ENCODE measurements around the gene C4orf51. TPM values are rescaled to one million over a fixed set of nuclear protein-coding genes. Genes with fewer than 3 reads are reported as not detected.

The C4orf51 gene
- total and polyA plus RNA-seq, 2 of the 13 experiments (the other 11 are each of a cell fraction or from before 2014, with no cell fraction given), result not detected

DNA sequence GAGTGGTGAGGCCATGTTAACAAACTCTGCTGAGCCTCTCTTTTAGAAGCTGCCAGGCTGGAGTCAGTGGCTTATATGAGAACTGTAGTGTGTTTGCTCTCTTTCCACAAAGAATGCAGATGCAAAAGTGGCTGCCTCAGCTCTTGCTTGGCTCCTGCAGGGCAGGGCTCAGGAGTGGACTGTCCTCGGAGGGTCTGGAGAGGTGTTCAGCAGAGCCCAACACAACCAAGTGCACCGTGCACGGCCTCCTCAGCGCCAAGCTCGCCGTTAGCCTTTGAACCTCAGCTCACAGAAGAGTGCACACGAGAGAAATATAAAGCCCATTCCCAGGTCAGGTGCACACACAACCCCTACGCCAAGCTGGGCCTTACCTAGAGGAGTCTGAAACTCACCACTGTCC, 82.8 kb downstream of the C4orf51 start:
- H3K4me2 ChIP-seq (ENCODE audit: low read depth, low read length), result no peak overlapping the region
- no peaks in the 10 kb centered on the region for H4K20me1 ChIP-seq (ENCODE audit: insufficient read depth, low read length)
- no peak overlapping the region for H3K9ac ChIP-seq (ENCODE audit: insufficient read depth, low read depth, low read length)
- H3K79me2 ChIP-seq (ENCODE audit: insufficient read depth, low read length), result no peaks in the 10 kb centered on the region
- no peak overlapping the region for H2AFZ ChIP-seq (ENCODE audit: low read length)
- intact Hi-C loops (cut with micrococcal nuclease; ENCODE audit: unreplicated experiment) (no loop called here), in situ Hi-C loops (cut with HindIII; ENCODE audit: extremely low pct_ligation_motif_present, low pct_unique_long_range_greater_than_20kb) (no loop called here)
- ChIA-PET POLR2A (no interaction called here), CTCF (ENCODE audit: low intra/inter-chr PET ratio, low total read pairs) (no interaction called here)
- DNase-seq (ENCODE audit: low spot score) (no peak), ATAC-seq (no peak), FAIRE-seq (no peak)
- TF ChIP-seq, protein P1, sequence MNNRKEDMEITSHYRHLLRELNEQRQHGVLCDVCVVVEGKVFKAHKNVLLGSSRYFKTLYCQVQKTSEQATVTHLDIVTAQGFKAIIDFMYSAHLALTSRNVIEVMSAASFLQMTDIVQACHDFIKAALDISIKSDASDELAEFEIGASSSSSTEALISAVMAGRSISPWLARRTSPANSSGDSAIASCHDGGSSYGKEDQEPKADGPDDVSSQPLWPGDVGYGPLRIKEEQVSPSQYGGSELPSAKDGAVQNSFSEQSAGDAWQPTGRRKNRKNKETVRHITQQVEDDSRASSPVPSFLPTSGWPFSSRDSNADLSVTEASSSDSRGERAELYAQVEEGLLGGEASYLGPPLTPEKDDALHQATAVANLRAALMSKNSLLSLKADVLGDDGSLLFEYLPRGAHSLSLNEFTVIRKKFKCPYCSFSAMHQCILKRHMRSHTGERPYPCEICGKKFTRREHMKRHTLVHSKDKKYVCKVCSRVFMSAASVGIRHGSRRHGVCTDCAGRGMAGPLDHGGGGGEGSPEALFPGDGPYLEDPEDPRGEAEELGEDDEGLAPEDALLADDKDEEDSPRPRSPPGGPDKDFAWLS (CRISPR knock-in tag; IDR thresholded peaks at IDR 0.05; ENCODE audit: borderline replicate concordance), result no peak
- TF ChIP-seq MTF1 (CRISPR knock-in tag; IDR thresholded peaks at IDR 0.05), result no peak
- no TSS peak for BruUV-seq (replicated peaks)
- 95% methylated on average over 3 of the region's 8 CpGs for WGBS (ENCODE audit: low lambda C conversion rate)
- no peaks in the 10 kb centered on the region for H3K4me1 ChIP-seq (ENCODE audit: insufficient read depth, low read length)
- H3K27me3 ChIP-seq (ENCODE audit: control insufficient read depth in 1 of 2, insufficient read depth in 2 of 2, low read length in 2 of 2), result no peaks in the 10 kb centered on the region; a peak in 1 of 5 replicates
- H3K9me3 ChIP-seq (ENCODE audit: low read length), result no peaks in the 10 kb centered on the region
- peaks cover 11 to 44% of the 10 kb centered on the region in 2 experiments; a peak in 4 of 5 replicates for H3K36me3 ChIP-seq (replicated peaks in 1 of 2; ENCODE audit: control insufficient read depth in 1 of 2, insufficient read depth in 2 of 2, low read length in 2 of 2)
- no peak overlapping the region for H3K27ac ChIP-seq (ENCODE audit: extremely low read length, insufficient read depth, low read length)
- no peak overlapping the region for H3K4me3 ChIP-seq (replicated peaks in 1 of 3; ENCODE audit: insufficient read depth in 1 of 3, low read depth in 2 of 3, low read length in 3 of 3)

DNA sequence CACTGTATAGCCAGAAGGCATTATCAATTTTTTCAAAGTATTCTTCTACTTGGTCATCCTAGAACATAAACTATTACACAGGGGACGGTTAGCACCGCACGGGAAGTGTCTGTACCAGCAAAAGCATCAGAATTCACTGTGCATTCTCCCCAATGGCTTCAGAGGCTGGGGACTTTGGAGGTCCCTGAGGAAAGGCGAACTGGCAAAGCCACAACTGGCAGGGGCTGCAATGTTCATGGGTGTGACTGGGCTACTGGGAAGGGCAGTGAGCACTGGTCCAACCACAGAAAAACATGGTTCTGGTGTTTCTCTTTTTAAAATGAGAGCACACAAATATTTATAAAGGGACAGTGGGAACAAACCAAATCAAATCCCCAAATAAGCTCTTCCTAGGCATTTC, 83.5 kb downstream of the C4orf51 start:
- no peak for DNase-seq (ENCODE audit: low spot score)
- intact Hi-C loops (cut with micrococcal nuclease; ENCODE audit: unreplicated experiment), result no loop called here
- TF ChIP-seq, protein P2, sequence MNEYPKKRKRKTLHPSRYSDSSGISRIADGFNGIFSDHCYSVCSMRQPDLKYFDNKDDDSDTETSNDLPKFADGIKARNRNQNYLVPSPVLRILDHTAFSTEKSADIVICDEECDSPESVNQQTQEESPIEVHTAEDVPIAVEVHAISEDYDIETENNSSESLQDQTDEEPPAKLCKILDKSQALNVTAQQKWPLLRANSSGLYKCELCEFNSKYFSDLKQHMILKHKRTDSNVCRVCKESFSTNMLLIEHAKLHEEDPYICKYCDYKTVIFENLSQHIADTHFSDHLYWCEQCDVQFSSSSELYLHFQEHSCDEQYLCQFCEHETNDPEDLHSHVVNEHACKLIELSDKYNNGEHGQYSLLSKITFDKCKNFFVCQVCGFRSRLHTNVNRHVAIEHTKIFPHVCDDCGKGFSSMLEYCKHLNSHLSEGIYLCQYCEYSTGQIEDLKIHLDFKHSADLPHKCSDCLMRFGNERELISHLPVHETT (CRISPR knock-in tag; conservative IDR thresholded peaks at IDR 0.05), result no peak
- no peak for TF ChIP-seq ZNF549 (CRISPR knock-in tag; IDR thresholded peaks at IDR 0.05)
- no peak for TF ChIP-seq ZNF83 (CRISPR knock-in tag; IDR thresholded peaks at IDR 0.05; ENCODE audit: borderline replicate concordance)
- TF ChIP-seq, protein P3, sequence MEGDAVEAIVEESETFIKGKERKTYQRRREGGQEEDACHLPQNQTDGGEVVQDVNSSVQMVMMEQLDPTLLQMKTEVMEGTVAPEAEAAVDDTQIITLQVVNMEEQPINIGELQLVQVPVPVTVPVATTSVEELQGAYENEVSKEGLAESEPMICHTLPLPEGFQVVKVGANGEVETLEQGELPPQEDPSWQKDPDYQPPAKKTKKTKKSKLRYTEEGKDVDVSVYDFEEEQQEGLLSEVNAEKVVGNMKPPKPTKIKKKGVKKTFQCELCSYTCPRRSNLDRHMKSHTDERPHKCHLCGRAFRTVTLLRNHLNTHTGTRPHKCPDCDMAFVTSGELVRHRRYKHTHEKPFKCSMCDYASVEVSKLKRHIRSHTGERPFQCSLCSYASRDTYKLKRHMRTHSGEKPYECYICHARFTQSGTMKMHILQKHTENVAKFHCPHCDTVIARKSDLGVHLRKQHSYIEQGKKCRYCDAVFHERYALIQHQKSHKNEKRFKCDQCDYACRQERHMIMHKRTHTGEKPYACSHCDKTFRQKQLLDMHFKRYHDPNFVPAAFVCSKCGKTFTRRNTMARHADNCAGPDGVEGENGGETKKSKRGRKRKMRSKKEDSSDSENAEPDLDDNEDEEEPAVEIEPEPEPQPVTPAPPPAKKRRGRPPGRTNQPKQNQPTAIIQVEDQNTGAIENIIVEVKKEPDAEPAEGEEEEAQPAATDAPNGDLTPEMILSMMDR (CRISPR knock-in tag; IDR thresholded peaks at IDR 0.05), result no peak
- no peak for TF ChIP-seq ZBTB8A (CRISPR knock-in tag; IDR thresholded peaks at IDR 0.05; ENCODE audit: borderline replicate concordance, low read depth)
- TF ChIP-seq ZSCAN12 (CRISPR knock-in tag; IDR thresholded peaks at IDR 0.05), result no peak
- no peak for TF ChIP-seq NBN (conservative IDR thresholded peaks at IDR 0.05)
- no peak for TF ChIP-seq ZNF768 (CRISPR knock-in tag; IDR thresholded peaks at IDR 0.05)
- no peak for TF ChIP-seq GATA4 (IDR thresholded peaks at IDR 0.05; ENCODE audit: borderline replicate concordance, low read depth)
- TF ChIP-seq KMT2A (CRISPR knock-in tag; IDR thresholded peaks at IDR 0.05), result no peak
- TF ChIP-seq, protein P4, sequence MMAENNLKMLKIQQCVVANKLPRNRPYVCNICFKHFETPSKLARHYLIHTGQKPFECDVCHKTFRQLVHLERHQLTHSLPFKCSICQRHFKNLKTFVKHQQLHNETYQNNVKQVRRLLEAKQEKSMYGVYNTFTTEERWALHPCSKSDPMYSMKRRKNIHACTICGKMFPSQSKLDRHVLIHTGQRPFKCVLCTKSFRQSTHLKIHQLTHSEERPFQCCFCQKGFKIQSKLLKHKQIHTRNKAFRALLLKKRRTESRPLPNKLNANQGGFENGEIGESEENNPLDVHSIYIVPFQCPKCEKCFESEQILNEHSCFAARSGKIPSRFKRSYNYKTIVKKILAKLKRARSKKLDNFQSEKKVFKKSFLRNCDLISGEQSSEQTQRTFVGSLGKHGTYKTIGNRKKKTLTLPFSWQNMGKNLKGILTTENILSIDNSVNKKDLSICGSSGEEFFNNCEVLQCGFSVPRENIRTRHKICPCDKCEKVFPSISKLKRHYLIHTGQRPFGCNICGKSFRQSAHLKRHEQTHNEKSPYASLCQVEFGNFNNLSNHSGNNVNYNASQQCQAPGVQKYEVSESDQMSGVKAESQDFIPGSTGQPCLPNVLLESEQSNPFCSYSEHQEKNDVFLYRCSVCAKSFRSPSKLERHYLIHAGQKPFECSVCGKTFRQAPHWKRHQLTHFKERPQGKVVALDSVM (CRISPR knock-in tag; IDR thresholded peaks at IDR 0.05), result no peak
- H3K9ac ChIP-seq (ENCODE audit: insufficient read depth, low read depth, low read length), result no peak overlapping the region
- no peaks in the 10 kb centered on the region for H4K20me1 ChIP-seq (ENCODE audit: insufficient read depth, low read length)
- ChIA-PET CTCF (ENCODE audit: low intra/inter-chr PET ratio, low total read pairs) (no interaction called here), POLR2A (no interaction called here)
- no peaks in the 10 kb centered on the region for H3K4me1 ChIP-seq (ENCODE audit: insufficient read depth, low read length)
- no peak overlapping the region for H2AFZ ChIP-seq (ENCODE audit: low read length)
- no peak for ATAC-seq
- peaks cover 11 to 44% of the 10 kb centered on the region in 2 experiments; a peak in 4 of 5 replicates for H3K36me3 ChIP-seq (replicated peaks in 1 of 2; ENCODE audit: control insufficient read depth in 1 of 2, insufficient read depth in 2 of 2, low read length in 2 of 2)
- whole genome bisulfite sequencing (ENCODE audit: low lambda C conversion rate), result 96% methylated on average over 4 of the region's 4 CpGs
- H3K79me2 ChIP-seq (ENCODE audit: insufficient read depth, low read length), result no peaks in the 10 kb centered on the region
- H3K4me2 ChIP-seq (ENCODE audit: low read depth, low read length), result no peak overlapping the region
- no peak overlapping the region for H3K27ac ChIP-seq (ENCODE audit: extremely low read length, insufficient read depth, low read length)
- no TSS peak for BruUV-seq (replicated peaks)
- H3K9me3 ChIP-seq (ENCODE audit: low read length), result no peaks in the 10 kb centered on the region
- in situ Hi-C loops (cut with HindIII; ENCODE audit: extremely low pct_ligation_motif_present, low pct_unique_long_range_greater_than_20kb), result no loop called here
- no peak overlapping the region for H3K4me3 ChIP-seq (replicated peaks in 1 of 3; ENCODE audit: insufficient read depth in 1 of 3, low read depth in 2 of 3, low read length in 3 of 3)
- FAIRE-seq, result no peak
- no peaks in the 10 kb centered on the region; a peak in 1 of 5 replicates for H3K27me3 ChIP-seq (ENCODE audit: control insufficient read depth in 1 of 2, insufficient read depth in 2 of 2, low read length in 2 of 2)

All from HepG2 (cell line).